Choroid plexus epithelial cell (primary cell): ENCODE data around the gene CLSTN2.

ENCODE experiments used
- DNase-seq: peaks from one replicate; pipeline ENCODE4 v3.0.0-alpha.2; 2010; ENCODE audit warnings: low read depth
- H3K4me3 ChIP-seq: 2 replicates; pipeline ENCODE4 v1.5.1; 2011; ENCODE audit warnings: low read depth, mild to moderate bottlenecking, control low read depth, low read length, moderate library complexity
- TF ChIP-seq, protein P1 (sequence below): conservative IDR thresholded peaks from 2 replicates; pipeline ENCODE4 v1.5.1; 2011; ENCODE audit warnings: low read depth, mild to moderate bottlenecking, control low read depth, inconsistent platforms, low read length, moderate library complexity

The CLSTN2 gene

DNA sequence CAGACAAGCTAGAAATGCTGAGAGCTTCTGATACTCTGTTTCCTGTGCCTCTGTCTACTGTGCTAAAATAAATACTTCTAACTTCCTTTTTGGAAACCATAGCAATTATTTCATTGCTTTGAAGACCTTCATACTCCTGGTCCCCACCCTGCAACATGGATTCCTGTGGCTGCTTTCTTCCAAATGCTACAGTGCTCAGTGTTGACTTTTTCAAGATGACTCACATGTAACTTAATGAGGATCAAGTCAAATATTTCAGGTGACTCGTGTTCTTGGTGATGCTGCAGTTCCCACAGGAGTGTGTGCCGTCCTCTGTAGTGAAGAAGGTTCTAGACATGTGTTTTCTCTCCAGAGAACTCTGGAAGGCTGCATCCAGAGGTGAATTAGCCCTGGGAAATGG, 288.6 kb downstream of the CLSTN2 start:
- TF ChIP-seq, protein P1, sequence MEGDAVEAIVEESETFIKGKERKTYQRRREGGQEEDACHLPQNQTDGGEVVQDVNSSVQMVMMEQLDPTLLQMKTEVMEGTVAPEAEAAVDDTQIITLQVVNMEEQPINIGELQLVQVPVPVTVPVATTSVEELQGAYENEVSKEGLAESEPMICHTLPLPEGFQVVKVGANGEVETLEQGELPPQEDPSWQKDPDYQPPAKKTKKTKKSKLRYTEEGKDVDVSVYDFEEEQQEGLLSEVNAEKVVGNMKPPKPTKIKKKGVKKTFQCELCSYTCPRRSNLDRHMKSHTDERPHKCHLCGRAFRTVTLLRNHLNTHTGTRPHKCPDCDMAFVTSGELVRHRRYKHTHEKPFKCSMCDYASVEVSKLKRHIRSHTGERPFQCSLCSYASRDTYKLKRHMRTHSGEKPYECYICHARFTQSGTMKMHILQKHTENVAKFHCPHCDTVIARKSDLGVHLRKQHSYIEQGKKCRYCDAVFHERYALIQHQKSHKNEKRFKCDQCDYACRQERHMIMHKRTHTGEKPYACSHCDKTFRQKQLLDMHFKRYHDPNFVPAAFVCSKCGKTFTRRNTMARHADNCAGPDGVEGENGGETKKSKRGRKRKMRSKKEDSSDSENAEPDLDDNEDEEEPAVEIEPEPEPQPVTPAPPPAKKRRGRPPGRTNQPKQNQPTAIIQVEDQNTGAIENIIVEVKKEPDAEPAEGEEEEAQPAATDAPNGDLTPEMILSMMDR = no peak
- peak; percentile 14 for DNase-seq
- no peak overlapping the region for H3K4me3 ChIP-seq

DNA sequence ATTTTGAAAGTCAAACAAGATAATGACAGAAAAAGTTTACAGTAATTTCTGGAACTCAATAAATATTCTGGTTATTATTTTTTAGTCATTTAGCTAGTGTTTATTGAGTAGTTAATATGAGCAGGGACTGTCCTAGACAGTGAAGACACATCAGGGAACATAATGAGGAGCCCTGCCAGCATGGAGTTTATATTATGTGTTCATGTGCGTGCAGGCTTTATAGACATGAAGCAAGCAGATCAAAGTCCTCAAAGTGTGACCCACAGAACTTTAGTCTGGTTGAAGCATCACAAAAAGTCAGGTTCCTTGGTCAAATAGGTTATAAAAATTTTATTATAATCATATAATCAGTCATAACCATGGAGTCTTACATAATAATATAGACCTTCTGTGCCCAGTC, 289.3 kb downstream of the CLSTN2 start:
- TF ChIP-seq, protein P1 = no peak
- no peak for DNase-seq
- H3K4me3 ChIP-seq = no peak overlapping the region

DNA sequence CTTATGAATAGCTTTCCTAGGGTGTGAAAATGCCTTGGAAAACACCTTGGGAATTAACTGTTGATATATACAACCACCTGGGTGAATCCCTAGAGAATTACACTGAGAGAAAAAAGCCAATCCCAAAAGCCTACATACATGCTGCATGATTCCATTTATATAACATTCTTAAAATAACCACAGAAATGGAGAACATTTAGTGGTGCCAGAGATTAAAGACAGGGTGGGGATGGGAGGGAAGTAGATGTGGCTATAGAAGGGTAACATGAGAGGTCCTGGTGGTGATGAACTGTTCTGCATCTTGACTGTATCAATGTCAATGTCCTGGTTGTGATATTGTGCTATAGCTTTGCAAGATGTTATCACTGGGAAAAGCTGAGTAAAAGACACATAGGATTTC, 291.0 kb downstream of the CLSTN2 start:
- H3K4me3 ChIP-seq = no peak overlapping the region
- TF ChIP-seq, protein P1 = no peak
- DNase-seq = no peak

DNA sequence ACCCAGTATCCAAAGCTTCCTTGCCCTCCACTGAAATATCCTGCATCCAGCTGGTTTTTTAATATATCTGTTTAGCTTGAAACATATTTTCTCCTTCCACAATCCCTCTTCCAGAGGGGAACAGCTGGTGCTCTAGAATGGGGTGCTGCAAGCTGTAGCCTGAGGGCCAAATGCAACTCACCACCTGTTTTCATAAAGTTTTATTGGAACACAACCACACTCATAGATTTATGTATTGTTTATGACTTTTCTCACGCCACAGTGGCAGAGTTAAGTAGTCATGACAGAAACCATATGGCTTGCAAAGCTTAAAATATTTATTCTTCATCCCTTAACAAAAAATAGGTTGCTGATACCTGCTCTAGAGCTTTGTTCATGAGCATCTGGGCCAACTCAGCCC, 298.7 kb downstream of the CLSTN2 start:
- no peak overlapping the region for H3K4me3 ChIP-seq
- TF ChIP-seq, protein P1 = no peak
- DNase-seq = no peak

DNA sequence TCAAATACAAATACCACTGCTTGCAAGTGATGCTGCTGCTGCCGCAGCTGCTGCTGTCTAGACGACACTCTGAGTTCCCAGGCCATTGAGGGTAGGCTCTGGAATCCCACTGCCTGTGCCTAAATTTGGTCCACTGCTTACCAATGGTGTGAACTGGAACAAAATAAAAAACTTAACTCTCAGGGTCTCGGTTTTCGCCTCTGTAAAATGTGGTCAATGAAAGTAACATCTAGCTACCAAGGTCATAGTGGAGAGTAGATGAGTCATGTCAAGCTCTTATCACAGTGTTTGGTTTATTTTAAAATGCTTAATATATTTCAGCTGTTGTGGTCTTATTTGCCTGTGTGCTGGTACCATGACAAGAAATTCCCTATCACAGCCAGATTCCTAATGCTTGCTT, 299.3 kb downstream of the CLSTN2 start:
- TF ChIP-seq, protein P1 = no peak
- no peak for DNase-seq
- H3K4me3 ChIP-seq = no peak overlapping the region

DNA sequence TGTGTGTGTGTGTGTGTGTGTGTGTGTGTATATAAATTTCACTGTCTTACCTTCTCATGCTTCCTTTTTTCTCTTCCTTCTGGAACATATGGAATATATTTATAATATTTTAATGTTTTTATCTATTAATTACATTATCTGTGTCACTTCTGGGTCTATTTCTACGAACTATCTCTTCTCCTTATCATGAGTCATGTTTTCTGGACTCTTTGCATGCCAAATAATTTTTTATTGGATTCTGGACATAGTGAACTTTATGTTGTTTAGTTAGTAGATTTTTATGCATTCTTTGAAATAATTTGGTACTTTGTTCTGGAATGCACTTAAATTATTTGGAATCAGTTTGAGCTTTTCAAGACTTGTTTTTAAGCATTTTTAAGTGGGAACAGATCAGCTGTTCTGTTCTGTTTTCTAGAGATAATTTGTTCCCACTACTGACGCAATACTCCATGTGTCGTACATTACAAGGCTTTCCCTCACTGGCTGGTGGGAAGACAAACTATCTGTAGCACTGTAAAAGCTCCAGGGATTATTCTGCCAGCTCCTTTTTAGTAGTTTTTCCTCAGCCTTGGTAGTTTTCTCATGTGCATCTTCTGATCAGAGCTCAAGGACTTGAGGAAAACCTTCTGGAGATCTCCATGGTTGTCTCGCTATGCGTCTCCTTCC, 302.0 kb downstream of the CLSTN2 start:
- peak; percentile 3 for DNase-seq
- TF ChIP-seq, protein P1 = no peak
- H3K4me3 ChIP-seq = no peak overlapping the region

DNA sequence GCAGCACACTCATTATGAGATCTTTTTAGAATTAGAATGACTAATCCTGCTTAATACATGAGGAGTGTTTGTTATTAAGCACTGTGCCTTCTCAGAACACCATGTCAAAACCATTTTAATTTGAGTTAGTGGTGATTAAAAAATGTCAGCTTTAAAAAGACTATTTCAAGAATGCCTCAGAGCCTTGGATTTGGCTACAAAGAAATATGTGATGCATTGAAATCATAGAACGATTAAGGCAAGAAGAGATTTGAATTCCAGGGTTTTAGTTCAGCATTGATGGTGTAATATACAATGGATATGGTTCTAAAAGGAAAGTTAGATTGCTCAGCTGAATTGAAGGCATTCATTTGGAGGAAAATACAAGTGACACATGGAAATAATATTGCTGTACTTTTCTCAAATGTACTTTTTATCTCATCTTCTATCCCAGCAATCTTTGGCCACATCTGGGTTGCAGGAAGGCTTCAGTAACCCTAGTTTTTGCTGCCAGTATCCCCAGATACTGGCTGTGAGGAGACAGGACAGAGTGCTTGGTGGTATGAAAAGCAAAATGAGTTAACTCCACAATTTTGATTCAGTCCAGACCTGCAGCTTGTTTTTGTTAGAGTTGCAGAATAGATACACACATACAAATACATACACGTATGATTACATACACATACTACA, 303.8 kb downstream of the CLSTN2 start:
- H3K4me3 ChIP-seq = no peak overlapping the region
- TF ChIP-seq, protein P1 = no peak
- DNase-seq = no peak
